ENCODE data around the gene ABLIM1.

DNA sequence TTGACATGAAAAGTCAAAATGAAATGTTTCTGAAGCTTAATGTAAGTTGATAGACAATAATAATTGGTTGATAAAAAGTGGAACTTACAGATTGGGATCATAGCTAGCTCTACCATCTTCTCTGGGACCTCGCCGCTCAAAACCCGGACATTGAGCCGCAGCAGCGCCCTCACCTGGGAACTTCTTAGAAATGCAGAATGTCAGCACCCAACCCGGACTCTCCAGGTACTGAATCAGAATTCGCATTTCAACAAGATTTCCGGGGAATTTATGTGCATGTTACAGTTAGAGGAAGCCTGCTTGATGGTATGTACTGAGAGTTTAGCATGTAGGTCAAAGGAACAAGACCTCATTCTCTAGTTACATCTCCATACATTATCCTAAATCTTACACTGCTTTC is 36.7 kb upstream of the ABLIM1 start:
- TF ChIP-seq, protein P1, sequence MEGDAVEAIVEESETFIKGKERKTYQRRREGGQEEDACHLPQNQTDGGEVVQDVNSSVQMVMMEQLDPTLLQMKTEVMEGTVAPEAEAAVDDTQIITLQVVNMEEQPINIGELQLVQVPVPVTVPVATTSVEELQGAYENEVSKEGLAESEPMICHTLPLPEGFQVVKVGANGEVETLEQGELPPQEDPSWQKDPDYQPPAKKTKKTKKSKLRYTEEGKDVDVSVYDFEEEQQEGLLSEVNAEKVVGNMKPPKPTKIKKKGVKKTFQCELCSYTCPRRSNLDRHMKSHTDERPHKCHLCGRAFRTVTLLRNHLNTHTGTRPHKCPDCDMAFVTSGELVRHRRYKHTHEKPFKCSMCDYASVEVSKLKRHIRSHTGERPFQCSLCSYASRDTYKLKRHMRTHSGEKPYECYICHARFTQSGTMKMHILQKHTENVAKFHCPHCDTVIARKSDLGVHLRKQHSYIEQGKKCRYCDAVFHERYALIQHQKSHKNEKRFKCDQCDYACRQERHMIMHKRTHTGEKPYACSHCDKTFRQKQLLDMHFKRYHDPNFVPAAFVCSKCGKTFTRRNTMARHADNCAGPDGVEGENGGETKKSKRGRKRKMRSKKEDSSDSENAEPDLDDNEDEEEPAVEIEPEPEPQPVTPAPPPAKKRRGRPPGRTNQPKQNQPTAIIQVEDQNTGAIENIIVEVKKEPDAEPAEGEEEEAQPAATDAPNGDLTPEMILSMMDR (IDR thresholded peaks at IDR 0.05) = peak in 5 of 6 experiments; percentile 28 to 67 (median 37)
- no peak for TF ChIP-seq POLR2A (IDR thresholded peaks at IDR 0.05)
